Measurements from ENCODE around the gene OR1S1. TPM values are rescaled to one million over a fixed set of nuclear protein-coding genes. Genes with fewer than 3 reads are reported as not detected.
"Not testable (repeated sequence)": the region's sequence is repeated elsewhere in the genome, so short reads cannot be mapped to it uniquely, and the experiment has no call there.

Gene OR1S1
- not detected for total RNA-seq

- not testable (repeated sequence) for DNase-seq
Observed at GRCh38 chr11:58212420-58212819, at the start of gene OR1S1. Gene OR1S1 (plus strand): TSS chr11:58212720.

DNA sequence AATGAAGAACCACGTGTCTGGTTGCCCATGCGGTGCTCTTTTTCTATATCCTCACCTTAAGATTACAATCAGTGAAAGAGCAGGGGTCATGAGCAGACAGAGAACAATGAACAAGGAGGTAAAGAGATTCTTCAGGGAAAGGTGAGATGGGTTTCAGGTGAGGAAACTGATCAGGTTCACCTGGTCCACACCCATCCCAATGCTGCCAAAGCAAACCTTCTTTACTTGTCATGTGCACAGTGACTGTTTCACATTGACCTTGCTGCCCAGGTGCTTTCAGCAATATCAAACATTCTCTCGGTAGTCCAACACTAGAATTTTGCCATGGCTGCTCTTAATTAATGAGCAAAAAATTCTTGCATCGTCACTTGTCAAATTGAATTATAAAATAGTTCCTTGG lies 48.1 kb upstream of the OR1S1 start:
- no peak for DNase-seq

DNA sequence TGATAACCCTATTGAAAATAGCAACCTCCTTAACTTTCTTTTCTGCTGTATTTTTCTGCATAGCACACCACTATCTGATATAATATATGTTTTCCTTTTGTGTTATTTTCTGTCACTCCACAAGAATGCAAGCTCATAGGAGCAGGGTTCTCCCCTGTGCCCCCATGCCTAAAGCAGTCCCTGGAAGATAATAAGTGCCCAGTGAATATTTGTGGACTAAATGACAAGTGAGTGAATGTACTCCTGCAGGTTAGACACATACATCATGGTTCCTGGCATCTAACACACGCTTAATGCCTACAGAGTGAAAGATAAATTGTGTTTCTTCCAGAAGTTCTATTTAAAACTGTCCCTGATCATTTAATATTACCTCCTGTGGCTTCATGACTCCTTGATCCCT lies 47.5 kb upstream of the OR1S1 start:
- no peak for DNase-seq

DNA sequence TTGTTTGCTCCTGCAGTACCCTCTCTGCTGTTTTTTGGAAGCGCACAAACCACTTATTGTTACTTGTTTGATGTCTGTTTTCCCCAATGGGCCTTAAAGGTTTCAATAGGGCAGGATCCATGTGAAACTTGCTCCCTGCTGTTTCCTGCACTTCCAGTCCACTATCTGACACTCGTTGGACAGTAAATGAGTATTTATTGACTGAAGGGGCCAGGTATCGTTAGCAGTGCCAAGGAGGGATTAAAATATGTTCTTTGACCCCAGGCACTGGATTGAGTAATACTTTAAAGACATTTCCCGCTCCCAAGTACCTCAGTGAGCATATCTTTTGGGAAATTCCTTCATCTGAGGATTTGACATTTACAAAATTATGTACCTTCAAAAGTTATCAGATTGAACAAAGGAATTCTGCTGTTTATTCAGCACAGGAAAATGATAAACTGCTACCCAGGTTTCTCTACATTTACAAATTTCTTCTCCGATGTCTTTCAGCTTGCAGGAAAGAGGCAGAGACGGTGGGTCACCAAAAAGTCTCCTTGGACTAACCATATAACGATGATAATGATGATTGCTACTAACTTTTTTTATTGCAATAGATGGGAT lies 46.9 kb upstream of the OR1S1 start:
- no peak for DNase-seq

- DNase-seq = no peak
Observed at GRCh38 chr11:58177409-58178054, 35.0 kb upstream of the OR1S1 start.

DNA sequence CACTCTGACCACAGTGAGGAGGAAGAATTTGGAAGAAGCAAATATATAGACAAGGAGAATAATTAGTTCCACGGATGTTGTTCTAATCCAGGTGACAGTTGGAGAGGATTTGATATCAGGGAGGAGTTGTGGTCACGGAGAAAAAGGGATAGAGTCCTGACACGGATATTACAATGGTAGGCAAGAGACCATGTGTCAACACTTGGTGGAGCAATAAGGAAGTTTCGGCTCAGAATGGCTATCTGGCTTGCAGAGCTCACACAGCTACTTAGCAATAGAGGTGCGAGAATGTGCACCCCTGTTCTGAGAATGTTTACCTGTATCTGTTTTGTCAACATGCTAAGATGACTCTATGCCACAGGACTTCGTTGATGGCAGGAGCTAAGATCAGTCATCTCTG lies 34.1 kb upstream of the OR1S1 start:
- DNase-seq = no peak

- no peak for DNase-seq
Observed at GRCh38 chr11:58179648-58180047, 32.9 kb upstream of the OR1S1 start.

GRCh38 chr11:58186938-58187337 lies 25.6 kb upstream of the OR1S1 start:
- DNase-seq = no peak

- no peak for DNase-seq
Observed at GRCh38 chr11:58188770-58189169, 23.8 kb upstream of the OR1S1 start, which contains the start of gene OR9Q2. Gene OR9Q2 (plus strand): TSS chr11:58189070. CDS start chr11:58190491, 1,421 bp downstream.

GRCh38 chr11:58192229-58192628 lies 20.3 kb upstream of the OR1S1 start:
- DNase-seq = no peak

DNA sequence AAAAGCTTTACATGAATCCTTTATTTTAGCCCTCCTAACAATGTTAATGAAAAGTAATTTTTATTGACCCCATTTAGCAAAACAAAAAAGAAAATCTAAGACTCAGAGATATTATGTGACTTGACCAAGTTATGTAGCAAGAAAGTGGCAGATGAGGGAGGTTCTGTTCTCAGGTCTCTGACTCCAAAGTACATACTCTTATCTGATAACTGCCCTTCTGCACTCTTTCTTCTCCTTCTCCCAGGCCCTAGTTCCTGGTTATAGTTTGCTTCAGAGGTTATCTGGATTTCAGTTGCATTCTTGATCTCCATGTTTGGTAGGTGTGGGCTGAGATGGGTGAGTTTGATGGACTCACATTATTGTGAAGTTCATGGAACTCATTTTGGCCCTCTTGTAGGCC lies 19.1 kb upstream of the OR1S1 start:
- DNase-seq = no peak

- DNase-seq = no peak
Observed at GRCh38 chr11:58195939-58196338, 16.6 kb upstream of the OR1S1 start.

DNA sequence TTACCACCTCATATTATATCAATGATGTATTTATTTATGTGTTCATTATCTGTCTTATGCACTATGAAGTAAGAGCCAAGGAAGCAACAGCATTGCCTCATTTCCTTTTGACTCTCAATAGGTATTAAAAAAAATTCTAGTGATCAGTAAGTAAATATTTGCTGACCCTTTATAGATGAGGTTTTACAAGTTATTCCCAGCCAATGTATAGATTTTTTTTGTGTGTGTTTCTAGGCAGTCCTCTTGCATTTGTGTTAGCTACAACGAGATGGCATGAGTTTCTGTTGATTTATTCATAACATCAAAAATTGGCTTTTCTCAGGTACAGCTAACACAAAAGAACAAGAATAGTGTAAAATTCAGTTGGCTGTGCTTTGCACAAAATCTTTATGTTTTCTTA lies 13.2 kb upstream of the OR1S1 start:
- no peak for DNase-seq

- no peak for DNase-seq
Observed at GRCh38 chr11:58204042-58204441, 8.5 kb upstream of the OR1S1 start, which contains the start of gene OR1S2. Gene OR1S2 (minus strand): TSS chr11:58204142. CDS start chr11:58204142, 0 bp downstream.

DNA sequence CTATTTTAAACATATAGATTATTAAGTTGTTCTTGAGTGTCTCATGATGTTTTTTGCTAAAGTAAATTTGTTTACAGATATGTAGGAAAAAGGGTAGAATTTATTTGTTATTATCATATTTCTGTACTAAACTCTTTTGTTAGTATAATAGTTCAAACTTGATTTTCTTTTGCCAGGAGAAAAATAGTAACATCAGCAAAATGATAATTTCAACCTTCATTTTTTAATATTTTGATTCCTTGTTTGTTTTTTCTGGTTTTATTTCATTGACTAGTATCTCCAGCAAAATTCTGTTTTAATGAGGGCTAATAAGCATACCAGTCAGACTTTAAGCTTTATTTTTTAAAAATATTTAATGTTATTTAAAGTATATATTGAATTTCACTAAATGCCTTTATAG lies 4.0 kb downstream of the OR1S1 start:
- DNase-seq = no peak

DNA sequence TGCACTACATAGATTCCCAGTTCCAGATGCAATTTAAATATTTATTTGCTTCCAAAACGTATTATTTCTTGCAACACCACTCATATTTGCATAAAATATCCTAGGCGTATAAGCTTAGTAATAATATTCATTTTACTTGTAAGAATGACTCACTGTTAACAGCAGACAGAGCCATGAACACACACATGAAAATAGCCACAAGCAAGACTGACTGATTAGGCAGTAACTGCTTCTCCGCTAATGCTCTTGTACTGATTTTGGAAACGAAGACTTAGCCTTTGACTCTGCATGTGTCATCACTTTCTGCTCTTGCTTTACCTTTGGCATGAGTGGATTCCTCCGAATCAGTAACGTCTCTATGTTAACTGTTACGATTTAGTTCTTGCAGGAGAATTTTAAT lies 10.2 kb downstream of the OR1S1 start:
- no peak for DNase-seq

- no peak for DNase-seq
Observed at GRCh38 chr11:58227956-58228615, 15.6 kb downstream of the OR1S1 start.

GRCh38 chr11:58243954-58244353 lies 31.4 kb downstream of the OR1S1 start:
- no peak for DNase-seq

DNA sequence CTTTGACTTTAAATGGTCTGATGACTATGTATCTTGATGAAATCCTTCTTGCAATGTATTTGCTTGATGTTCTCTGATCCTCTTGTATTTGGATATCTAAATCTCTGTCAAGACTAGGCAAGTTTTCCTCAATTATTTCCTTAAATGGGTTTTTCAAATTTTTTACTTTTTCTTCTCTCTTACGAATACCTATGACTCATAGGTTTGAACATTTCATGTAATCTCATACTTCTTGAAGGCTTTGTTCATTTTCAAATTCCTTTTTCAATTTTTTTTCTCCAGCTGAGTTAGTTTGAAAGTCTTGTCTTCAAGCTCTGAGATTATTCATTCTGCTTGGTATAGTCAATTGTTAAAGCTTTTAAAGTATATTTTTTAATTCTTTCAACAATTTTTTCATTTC lies 42.4 kb downstream of the OR1S1 start:
- no peak for DNase-seq

DNA sequence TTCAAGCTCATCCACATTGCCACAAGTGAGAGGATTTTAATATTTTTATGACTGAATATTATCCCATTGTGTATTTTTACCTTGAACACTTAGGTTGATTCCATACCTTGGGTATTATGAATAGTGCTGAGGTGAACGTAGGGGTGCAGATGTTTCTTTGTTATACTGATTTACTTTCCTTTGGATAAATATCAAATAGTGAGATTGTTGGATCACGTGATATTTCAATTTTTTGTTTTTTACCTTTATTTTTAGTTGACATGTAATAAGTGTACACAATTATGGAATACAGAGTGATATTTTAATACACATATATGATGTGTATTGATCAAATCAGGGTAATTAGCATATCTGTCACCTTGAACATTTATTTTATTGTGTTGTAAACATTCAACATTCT lies 47.5 kb downstream of the OR1S1 start:
- DNase-seq = no peak
